Activated CD4-positive, alpha-beta T cell treated with anti-CD3 and anti-CD28 coated beads, Interleukin-10, Interleukin-2, amounts not matched to agents 100 ng/mL and 50 ng/mL, durations not matched to agents 16 hours and 8 hours (primary cell): Measurements from ENCODE around the gene KCNMA1.

Experiments
- DNase-seq: peaks from one replicate; pipeline ENCODE4 v3.0.0-alpha.2; 2020

Gene KCNMA1

GRCh38 chr10:77504196-77504872, 133.3 kb downstream of the KCNMA1 start:
- DNase-seq, result no peak

- DNase-seq, result no peak
These were observed 135.8 kb downstream of the KCNMA1 start for GRCh38 chr10:77501846-77502261.

- no peak for DNase-seq
These were observed 136.3 kb downstream of the KCNMA1 start for GRCh38 chr10:77501152-77501845.

GRCh38 chr10:77500754-77501151, 136.9 kb downstream of the KCNMA1 start:
- DNase-seq, result peak; percentile 24

- no peak for DNase-seq
These were observed 138.8 kb downstream of the KCNMA1 start for GRCh38 chr10:77498829-77499228.

GRCh38 chr10:77498210-77498609, 139.4 kb downstream of the KCNMA1 start:
- no peak for DNase-seq

GRCh38 chr10:77497748-77498147, 139.9 kb downstream of the KCNMA1 start:
- no peak for DNase-seq

- no peak for DNase-seq
These were observed 140.6 kb downstream of the KCNMA1 start for GRCh38 chr10:77496941-77497420.

GRCh38 chr10:77494756-77495541, 142.7 kb downstream of the KCNMA1 start:
- no peak for DNase-seq

- no peak for DNase-seq
These were observed 143.3 kb downstream of the KCNMA1 start for GRCh38 chr10:77494327-77494726.

- DNase-seq, result peak; percentile 17
These were observed 143.8 kb downstream of the KCNMA1 start for GRCh38 chr10:77493851-77494261.

- DNase-seq, result no peak
These were observed 144.3 kb downstream of the KCNMA1 start for GRCh38 chr10:77493239-77493806.

GRCh38 chr10:77492368-77492994, 145.1 kb downstream of the KCNMA1 start:
- DNase-seq, result no peak

GRCh38 chr10:77490534-77491314, 146.9 kb downstream of the KCNMA1 start:
- DNase-seq, result no peak

GRCh38 chr10:77486517-77486916, 151.1 kb downstream of the KCNMA1 start:
- no peak for DNase-seq

GRCh38 chr10:77485847-77486246, 151.8 kb downstream of the KCNMA1 start:
- DNase-seq, result no peak

GRCh38 chr10:77482072-77482471, 155.5 kb downstream of the KCNMA1 start:
- DNase-seq, result no peak

- DNase-seq, result no peak
These were observed 158.0 kb downstream of the KCNMA1 start for GRCh38 chr10:77479586-77479985.

GRCh38 chr10:77478962-77479359, 158.6 kb downstream of the KCNMA1 start:
- no peak for DNase-seq

GRCh38 chr10:77478247-77478961, 159.2 kb downstream of the KCNMA1 start:
- no peak for DNase-seq

GRCh38 chr10:77475522-77475921, 162.1 kb downstream of the KCNMA1 start:
- DNase-seq, result no peak
